HG03064 (cell line): Measurements from ENCODE around the gene AHR.
"Not testable (repeated sequence)": the region's sequence is repeated elsewhere in the genome, so short reads cannot be mapped to it uniquely, and the experiment has no call there.

ENCODE experiments used
- ATAC-seq: cut with Tn5 transposase; IDR thresholded peaks from one replicate; pipeline ENCODE4 v1.9.1; 2021; ENCODE audit warnings: low read depth; ENCODE audit not compliant: unreplicated experiment

The AHR gene

GRCh38 chr7:17336168-17336567 is 37.7 kb downstream of the AHR start:
- no peak for ATAC-seq

- ATAC-seq = no peak
These were observed 40.7 kb downstream of the AHR start for GRCh38 chr7:17339139-17339538.

GRCh38 chr7:17339952-17340351 is 41.5 kb downstream of the AHR start:
- ATAC-seq = no peak

GRCh38 chr7:17340655-17341054 is 42.2 kb downstream of the AHR start:
- ATAC-seq = no peak

GRCh38 chr7:17342756-17343155 is 44.3 kb downstream of the AHR start:
- ATAC-seq = no peak

- no peak for ATAC-seq
These were observed 48.9 kb downstream of the AHR start for GRCh38 chr7:17347401-17347800.

- ATAC-seq = not testable (repeated sequence)
These were observed 50.5 kb downstream of the AHR start for GRCh38 chr7:17348932-17349331.

- not testable (repeated sequence) for ATAC-seq
These were observed 51.9 kb downstream of the AHR start for GRCh38 chr7:17350321-17350720.

- not testable (repeated sequence) for ATAC-seq
These were observed 55.4 kb downstream of the AHR start for GRCh38 chr7:17353650-17354419.

GRCh38 chr7:17354473-17354872 is 56.0 kb downstream of the AHR start:
- ATAC-seq = no peak

GRCh38 chr7:17355050-17355449 is 56.6 kb downstream of the AHR start:
- ATAC-seq = no peak

- ATAC-seq = no peak
These were observed 59.5 kb downstream of the AHR start for GRCh38 chr7:17357952-17358351.

- ATAC-seq = no peak
These were observed 61.2 kb downstream of the AHR start for GRCh38 chr7:17359610-17360009.

- ATAC-seq = no peak
These were observed 64.1 kb downstream of the AHR start for GRCh38 chr7:17362439-17363105.

GRCh38 chr7:17364671-17365070 is 66.2 kb downstream of the AHR start:
- ATAC-seq = no peak

GRCh38 chr7:17365775-17366174 is 67.3 kb downstream of the AHR start:
- no peak for ATAC-seq

GRCh38 chr7:17367502-17367901 is 69.0 kb downstream of the AHR start:
- ATAC-seq = no peak

- ATAC-seq = no peak
These were observed 70.5 kb downstream of the AHR start for GRCh38 chr7:17368856-17369524.

- no peak for ATAC-seq
These were observed 71.4 kb downstream of the AHR start for GRCh38 chr7:17369691-17370426.

GRCh38 chr7:17370901-17371585 is 72.6 kb downstream of the AHR start:
- no peak for ATAC-seq
